Vein endothelial cell (primary cell): Measurements from ENCODE around the gene ARHGEF37. TPM values are rescaled to one million over a fixed set of nuclear protein-coding genes. Genes with fewer than 3 reads are reported as not detected.

Experiments
- small RNA-seq: library from RNA; depleted of rRNA; stranded (forward); fragments of <200 nt; gene quantifications from one replicate; pipeline ENCODE3, GENCODE V24; 2012
- total RNA-seq: library from RNA; depleted of rRNA; stranded (reverse); fragments of >200 nt; gene quantifications from 2 replicates; pipeline ENCODE4 v1.2.3, GENCODE V29; 2012

Gene ARHGEF37
- total RNA-seq, result 11.0 and 16.7 TPM in 2 replicates

GRCh38 chr5:149581192-149581861 is at the start of gene ARHGEF37:
Gene ARHGEF37 (plus strand): TSS chr5:149581498. CDS start chr5:149597770, 16,272 bp downstream.

GRCh38 chr5:149551227-149552037 is 29.9 kb upstream of the ARHGEF37 start, which contains the start of gene CSNK1A1:
Gene CSNK1A1 (minus strand): TSS chr5:149551439. CDS start chr5:149550964, 475 bp downstream.

Small RNA genes within 50 kb of the gene (small RNA-seq; reads per million reads assigned to genes)
- not detected for gene RNU6-588P

Other genes with a start within 250 kb of the ARHGEF37 start
- gene GRPEL2, start 236.0 kb upstream of the ARHGEF37 start, total RNA-seq, result 33.0 and 52.4 TPM in 2 replicates
- gene PCYOX1L, start 223.5 kb upstream of the ARHGEF37 start, total RNA-seq, result 12.9 and 15.4 TPM in 2 replicates
- gene IL17B, start 202.2 kb upstream of the ARHGEF37 start, total RNA-seq, result not detected in 2 replicates
- 423 and 457 TPM in 2 replicates for gene CSNK1A1, start 30.1 kb upstream of the ARHGEF37 start, total RNA-seq
- 1.1 and 1.3 TPM in 2 replicates for gene PPARGC1B, start 148.8 kb downstream of the ARHGEF37 start, total RNA-seq